Fibroblast of mammary gland (primary cell): ENCODE measurements around the gene REXO2.
A peak's percentile ranks its signal among the peaks of the same experiment; 100 is the strongest.

ENCODE experiments used
- DNase-seq: peaks from one replicate; pipeline ENCODE4 v3.0.0-alpha.2; 2010; ENCODE audit warnings: low read depth
- H3K4me3 ChIP-seq: 2 replicates; pipeline ENCODE4 v1.5.1; 2011; ENCODE audit warnings: low read depth, mild to moderate bottlenecking, low read length, moderate library complexity; ENCODE audit not compliant: control insufficient read depth
- TF ChIP-seq, protein P1 (sequence below): conservative IDR thresholded peaks from 2 replicates; pipeline ENCODE4 v1.5.1; 2011; ENCODE audit warnings: low read depth, low read length, inconsistent platforms; ENCODE audit not compliant: control insufficient read depth, insufficient read depth

Gene REXO2

DNA sequence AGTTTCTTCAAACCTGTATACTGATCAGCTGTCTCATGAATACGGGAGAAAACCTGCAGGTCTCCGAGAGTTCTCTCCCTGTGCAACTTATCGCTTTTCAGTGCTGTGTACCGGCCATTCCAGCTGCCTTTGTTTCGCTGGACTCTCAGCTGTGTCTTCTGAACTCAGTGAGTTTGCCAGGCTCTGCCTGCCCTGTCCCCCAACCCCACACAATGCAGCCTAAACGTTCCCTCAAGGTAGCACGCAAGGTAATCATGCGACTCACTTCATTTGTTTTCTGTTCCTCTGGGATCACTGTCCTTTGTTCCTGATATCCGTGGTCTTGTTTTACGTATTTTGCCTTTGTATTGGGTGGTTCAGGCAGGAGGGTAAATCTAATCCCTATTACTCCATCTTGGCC is 25.3 kb upstream of the REXO2 start:
- TF ChIP-seq, protein P1, sequence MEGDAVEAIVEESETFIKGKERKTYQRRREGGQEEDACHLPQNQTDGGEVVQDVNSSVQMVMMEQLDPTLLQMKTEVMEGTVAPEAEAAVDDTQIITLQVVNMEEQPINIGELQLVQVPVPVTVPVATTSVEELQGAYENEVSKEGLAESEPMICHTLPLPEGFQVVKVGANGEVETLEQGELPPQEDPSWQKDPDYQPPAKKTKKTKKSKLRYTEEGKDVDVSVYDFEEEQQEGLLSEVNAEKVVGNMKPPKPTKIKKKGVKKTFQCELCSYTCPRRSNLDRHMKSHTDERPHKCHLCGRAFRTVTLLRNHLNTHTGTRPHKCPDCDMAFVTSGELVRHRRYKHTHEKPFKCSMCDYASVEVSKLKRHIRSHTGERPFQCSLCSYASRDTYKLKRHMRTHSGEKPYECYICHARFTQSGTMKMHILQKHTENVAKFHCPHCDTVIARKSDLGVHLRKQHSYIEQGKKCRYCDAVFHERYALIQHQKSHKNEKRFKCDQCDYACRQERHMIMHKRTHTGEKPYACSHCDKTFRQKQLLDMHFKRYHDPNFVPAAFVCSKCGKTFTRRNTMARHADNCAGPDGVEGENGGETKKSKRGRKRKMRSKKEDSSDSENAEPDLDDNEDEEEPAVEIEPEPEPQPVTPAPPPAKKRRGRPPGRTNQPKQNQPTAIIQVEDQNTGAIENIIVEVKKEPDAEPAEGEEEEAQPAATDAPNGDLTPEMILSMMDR = no peak
- no peak overlapping the region for H3K4me3 ChIP-seq
- no peak for DNase-seq

DNA sequence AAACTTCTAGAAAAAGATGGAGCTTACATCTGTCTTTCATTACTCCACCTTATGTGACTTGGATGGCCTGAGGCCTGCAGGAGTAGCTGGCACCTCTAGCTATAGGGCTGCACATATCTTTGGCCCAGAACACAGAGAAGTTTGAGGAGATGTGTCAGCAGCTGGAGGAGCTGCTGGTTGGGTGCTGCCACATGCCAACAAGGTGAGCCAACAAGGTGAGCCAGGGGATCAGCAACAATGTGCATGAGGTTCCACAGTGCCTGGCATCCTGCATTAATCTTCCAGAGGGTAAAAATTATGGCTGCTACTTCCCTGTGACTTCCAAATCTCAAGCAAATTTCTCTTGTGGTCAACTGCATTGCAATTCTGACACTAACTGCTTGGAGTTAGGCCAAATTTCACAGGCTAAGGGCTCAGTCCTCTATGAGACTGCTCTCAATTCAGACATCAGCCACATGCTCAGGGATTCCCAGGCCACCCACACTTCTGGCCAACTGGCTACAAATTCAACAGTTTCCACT is 22.8 kb upstream of the REXO2 start:
- DNase-seq = peak; percentile 50
- TF ChIP-seq, protein P1 = no peak

DNA sequence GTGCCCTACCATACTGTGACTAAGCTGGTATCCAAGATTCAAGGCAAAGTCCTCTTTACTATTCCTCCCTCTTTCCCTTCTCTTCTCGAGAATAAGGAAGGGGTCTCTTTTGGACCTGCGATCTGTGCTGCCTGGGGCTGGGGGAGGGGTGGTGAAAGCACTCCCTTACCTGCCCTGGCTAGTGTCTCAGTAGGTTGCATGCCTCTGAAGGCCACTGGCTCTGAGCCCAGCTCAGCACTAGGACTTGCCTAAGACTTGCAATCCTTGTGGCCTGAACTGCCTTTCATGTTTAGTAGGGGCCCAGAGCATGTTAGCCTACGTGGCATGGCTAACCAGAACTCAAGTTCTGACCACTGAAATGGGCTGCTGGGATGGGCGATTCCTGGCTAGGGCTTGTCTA is 13.0 kb upstream of the REXO2 start:
- no peak for DNase-seq
- TF ChIP-seq, protein P1 = no peak
- H3K4me3 ChIP-seq = no peak overlapping the region

More for the DNA sequence above, 22.8 kb upstream of the REXO2 start:
- no peak overlapping the region for H3K4me3 ChIP-seq

DNA sequence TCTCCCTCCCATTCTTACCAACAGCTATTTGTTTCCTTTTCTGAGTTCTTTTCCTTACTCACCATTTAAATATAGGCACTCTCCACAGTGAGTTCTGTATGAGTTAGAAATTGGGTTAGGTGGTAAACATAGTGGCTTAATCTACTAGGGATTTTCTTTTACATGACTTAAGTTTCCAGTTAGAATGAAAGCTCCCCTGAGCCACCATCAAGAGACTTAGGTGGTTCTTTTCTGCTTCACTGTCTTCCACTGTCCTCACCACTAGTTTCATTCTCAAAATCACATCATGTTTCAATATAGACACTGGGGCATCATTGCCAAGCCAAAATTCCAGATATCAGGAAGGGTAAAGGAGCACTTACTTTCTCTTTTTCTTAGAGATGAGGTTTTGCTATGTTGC is 9.0 kb upstream of the REXO2 start:
- no peak for DNase-seq
- TF ChIP-seq, protein P1 = no peak

DNA sequence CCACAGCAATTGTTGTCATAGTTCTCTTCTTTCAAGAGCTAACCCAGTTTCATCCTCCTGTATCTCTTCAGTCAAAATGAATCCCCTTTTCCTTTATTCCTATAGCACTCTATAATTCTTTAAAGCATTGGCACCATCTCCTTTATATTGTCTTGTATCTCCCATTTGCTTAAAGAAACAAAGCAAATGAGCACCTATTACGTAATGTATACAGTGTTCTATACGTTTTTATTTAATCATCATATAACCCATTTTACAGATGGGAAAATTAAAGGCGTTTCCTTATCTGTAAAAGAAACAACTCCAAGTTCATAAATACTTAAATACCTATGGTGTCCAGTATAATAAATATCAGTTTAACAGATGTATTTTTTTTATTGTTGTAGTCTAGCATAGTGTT is 6.4 kb upstream of the REXO2 start:
- no peak for DNase-seq
- no peak overlapping the region for H3K4me3 ChIP-seq
- TF ChIP-seq, protein P1 = no peak

More for the DNA sequence above, 9.0 kb upstream of the REXO2 start:
- no peak overlapping the region for H3K4me3 ChIP-seq

DNA sequence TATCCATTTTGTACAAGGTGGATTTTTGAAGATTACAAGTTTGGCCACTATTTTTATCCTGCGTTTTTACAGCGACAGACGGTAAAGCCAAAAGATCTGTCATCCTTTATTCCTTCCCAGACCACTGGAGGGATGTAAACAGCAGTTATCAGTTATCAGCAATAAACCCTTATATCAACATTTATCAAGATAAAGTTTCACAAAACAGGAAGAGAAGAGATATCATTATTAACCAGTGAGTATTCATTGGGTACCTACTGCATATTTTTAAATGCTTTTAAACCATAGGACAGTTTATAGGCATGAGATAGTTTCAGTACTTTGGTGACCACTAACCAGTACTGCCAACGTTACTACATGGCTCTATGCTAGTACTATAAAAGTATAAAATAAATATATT is 5.9 kb upstream of the REXO2 start:
- H3K4me3 ChIP-seq = no peak overlapping the region
- DNase-seq = no peak
- TF ChIP-seq, protein P1 = no peak

DNA sequence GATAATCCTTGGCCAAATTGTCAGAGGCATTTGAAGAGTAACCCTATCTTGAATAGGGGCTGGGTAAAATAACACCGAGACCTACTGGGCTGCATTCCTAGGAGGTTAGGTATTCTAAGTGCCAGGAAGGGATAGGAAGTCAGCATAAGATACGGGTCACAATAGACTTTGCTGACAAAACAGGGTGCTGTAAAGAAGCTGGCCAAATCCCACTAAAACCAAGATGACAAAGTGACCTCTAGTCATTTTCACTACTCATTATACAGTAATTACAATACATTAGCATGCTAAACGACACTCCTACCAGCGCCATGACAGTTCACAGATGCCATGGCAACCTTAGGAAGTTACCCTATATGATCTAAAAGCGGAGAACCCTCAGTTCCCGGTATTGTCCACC is 964 bp upstream of the REXO2 start:
- DNase-seq = no peak
- TF ChIP-seq, protein P1 = no peak
- H3K4me3 ChIP-seq = no peak overlapping the region
